HG02973 (cell line): ENCODE measurements around the gene PDGFA.

Source experiments
- ATAC-seq: cut with Tn5 transposase; IDR thresholded peaks from one replicate; pipeline ENCODE4 v1.9.1; 2021; ENCODE audit warnings: moderate library complexity; ENCODE audit not compliant: unreplicated experiment

PDGFA gene

GRCh38 chr7:462173-463103 lies 57.2 kb downstream of the PDGFA start:
- ATAC-seq = no peak

DNA sequence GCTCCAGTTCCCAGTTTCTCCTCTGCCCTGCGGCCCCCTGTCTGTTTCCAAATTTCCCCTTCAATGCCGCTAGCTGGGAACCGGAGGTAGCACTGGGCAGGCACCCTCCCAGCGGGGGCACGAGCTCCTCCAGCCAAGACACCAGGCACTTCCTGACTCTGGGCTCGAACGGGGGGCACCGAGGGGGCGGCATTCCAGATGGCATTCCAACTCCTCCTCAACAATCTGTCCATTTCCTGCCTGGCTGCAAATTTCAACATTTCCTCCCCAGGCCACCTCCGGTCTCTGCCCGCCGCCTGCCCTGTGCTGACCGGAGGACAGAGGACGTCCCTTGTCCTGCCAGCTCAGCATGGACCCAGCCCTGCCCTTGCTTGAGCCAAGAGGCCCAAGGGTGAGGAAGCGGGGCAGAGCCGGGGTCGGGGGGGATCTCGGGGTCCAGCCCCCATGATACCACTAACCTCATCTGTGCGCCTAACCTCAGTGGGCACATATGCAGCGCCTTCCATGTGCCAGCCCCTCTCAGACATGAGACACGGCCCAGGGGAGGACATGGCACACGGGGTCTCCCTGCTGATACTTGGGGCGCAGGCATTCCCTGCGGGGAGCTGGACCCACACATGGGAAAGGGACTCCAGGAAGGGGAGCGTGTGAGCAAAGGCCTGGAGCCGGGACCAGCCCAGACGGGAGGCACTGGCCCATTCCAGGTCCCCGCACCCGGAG lies 58.0 kb downstream of the PDGFA start:
- ATAC-seq = no peak

DNA sequence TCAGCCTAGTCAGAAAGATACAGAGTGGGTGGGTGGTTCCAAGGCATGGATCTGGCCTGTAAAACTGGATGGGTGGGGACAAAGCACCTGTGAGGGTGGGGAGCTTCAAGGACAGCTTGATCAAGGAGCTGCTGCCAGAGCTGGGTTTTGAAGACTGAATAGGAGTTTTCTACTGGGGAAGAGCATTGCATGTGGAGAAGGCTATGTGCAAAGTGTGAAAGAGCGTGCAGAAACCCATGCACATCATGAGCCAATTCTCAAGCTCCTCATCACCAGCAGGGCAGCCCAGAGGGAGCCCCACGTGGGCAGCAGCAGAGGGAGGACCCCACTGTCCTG lies 58.6 kb downstream of the PDGFA start:
- ATAC-seq = no peak

DNA sequence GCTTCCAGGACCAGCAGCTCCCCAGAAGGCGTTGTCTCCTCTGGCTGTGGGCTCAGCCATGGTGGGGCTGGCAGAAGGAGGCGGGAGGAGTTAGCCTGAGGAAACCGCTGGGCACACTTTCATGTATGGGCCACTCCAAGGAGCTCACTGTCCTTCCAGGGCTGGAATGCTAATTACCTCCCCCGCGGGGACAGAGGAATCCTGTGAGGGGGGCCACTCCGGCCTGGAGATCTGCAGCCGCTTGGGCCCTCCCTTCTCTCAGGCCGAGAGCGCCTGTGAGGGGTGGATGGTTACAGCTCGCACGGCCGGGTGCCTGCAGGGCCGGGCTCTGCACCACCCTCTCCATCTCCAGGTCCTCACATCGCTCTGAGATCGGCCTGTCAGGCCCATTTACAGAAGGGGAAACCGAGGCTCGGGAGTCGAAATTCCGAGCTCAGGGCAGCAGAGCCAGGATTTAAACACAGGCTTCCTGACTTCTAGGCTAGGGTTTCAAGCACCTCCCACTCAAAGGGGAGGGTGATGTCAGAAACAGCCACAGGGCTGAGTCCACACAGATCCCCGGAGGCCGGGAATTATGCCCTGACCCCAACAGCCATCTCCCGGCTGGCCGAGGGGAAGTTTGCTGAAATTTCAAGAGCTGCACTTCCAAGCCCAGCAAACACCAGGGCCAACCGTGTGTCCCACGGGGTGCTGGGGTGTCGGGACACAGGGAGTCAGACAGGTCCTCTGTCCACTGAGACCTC lies 59.1 kb downstream of the PDGFA start:
- no peak for ATAC-seq

DNA sequence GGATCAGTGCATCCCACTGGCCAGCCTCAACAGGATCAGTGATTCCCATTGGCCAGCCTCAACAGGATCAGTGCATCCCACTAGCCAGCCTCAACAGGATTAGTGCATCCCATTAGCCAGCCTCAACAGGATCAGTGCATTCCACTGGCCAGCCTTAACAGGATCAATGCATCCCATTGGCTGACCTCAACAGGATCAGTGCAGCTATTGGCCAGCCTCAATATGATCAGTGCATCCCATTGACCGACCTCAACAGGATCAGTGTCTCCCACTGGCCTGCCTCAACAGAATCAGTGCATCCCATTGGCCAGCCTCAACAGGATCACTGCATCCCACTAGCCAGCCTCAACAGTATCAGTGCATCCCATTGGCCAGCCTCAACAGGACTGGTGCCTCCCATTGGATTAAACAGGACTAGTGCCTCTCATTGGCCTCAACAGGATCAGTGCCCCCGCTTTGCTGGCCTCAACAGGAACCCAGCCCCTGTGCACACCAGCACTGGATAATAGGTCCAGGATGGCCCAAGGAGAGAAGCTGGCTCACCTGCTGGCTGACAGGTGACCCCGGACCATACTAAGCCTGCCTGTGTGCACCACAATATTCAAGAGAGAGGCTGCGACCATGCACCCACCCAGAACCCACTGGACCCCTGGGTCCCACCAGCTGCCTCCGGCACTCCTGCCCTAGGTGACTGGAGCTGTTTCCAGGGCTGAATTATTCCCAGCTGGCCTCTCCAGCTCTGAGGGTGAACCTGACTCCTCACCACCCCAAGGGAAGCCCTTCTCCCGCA lies 59.9 kb downstream of the PDGFA start:
- ATAC-seq = no peak

DNA sequence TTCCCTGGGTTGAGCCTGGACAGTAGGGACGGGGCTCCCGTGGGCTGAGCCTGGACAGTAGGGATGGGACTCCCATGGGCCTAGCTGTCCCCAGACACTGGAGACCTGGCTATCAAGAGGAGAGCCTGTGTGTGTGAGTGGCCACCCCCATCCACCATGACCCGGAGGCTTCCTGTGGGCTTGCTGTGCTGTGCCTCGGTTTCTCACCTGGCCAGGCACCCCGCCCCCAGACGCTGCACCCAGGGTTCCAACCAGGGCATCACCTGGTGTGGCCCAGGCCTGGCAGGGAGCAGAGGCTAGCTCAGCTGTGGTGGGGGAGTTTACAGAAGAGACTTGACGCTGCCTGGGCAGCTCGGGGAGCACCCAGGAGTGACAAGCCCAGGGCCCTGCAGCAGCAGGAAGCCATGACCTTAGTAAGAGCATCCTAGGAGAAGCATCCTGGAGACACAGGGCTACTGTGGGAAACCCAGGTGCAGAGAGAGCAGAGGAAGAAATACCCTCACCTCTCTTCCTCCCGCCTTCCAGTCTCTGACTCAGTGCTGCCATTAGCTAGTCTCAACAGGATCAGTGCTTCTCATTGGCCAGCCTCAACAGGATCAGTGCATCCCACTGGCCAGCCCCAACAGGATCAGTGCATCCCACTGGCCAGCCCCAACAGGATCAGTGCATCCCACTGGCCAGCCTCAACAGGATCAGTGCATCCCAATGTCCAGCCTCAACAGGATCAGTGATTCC lies 61.0 kb downstream of the PDGFA start:
- ATAC-seq = no peak

- ATAC-seq = no peak
Observed at GRCh38 chr7:457814-458510, 61.7 kb downstream of the PDGFA start.

DNA sequence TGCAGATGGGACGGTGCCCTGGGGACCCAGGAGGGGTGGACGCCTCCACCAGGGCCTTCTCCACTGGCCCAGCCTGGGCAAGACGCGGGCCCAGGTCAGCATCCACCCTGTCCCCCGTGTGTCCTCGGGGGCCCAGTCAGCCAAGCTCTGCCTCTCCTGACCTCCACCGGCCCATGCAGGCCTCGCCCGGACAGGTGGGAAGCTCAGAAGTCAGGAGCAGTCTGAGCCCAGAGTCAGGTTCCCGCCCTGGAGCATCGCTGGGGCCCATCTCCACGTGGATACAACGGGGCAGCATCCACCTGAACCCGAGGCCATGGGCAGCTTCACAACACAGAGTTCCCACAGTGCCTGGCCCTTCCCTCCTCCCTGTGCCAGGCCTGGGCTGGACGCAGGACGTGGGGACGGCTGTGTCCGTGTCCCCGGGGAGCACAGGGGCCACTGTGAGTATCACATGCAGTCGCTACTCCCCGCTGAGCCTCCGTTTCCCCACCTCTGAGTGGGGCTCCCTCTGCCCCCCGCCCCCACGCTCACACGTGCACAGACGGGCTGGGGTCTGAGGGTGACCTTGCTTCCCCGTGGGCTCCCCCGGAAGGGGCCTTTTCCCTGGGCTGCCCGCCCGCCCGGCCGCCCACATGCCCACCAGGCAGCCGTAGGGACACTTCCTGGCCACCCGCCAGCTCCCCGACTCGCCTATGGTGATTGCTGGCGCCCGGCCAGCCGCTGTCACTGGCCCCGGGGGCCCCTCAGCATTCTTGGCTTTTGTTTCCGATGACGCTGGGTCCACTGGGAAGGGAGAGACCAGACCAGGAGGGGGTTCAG lies 64.3 kb downstream of the PDGFA start:
- ATAC-seq = no peak

GRCh38 chr7:454356-455109 lies 65.1 kb downstream of the PDGFA start:
- ATAC-seq = no peak

DNA sequence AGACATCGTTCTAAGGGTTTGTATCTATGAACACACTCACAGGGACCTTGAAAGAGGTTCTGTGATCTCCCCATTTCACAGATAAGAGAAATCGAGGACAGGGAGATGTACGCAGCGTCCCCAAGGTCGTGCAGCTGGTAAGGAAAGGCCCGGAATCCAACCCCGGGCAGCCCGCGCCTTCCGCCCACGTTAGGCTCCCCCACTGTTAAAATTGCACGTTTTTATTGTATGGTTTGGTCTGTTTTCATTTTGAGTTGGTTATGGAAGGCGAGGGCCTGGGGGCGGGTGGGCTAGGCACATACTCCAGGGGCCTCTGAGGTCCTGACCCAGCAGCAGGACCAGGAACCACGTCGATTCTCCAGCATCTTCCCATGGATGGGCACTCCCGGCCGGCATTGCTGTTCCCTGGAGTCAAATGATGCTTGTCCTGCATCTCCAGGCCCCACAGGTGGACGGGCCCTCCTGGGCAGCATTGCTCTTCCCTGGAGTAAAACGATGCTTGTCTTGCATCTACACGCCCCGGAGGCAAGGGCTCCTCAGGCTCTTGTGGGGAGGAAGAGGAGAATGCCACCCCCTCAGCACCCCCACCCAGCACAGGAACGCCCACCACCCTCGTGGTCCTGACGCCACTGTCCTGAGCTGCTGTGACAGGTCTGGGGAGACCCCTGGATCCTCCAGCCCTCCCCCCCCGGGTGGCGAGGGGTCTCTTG lies 65.9 kb downstream of the PDGFA start:
- ATAC-seq = no peak

DNA sequence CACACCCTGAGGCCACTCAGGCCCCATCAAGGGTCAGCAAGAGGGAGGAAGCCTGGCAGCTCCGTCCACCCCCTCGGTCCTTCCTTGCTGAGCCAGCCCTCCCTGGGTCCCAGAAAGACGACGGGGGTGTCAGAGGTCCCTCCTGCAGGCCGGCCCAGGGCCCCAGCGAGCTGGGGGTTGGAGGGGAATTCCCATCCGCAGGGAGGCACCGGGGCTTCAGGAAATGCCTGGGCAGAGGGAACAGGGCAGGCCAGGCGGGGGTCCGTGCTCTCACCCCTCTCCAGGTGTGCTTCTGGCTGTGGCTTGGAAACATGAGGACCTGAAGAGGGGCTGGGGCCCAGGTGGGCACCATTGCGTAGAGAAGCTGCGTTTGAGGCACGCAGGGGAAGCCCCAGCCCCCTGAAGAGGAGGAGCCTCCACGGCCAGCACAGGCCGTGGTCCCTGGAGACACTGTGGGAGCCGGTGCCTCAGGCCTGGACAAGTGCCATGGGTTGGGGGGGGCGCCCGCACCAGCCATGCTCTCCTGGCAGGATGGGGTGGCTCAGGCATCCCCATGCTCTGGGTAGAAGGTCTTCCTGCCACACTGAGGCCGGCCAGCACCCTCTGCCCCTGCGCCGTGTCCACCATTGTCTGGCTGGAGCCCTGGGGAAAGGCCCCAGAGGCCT lies 66.7 kb downstream of the PDGFA start:
- ATAC-seq = no peak

DNA sequence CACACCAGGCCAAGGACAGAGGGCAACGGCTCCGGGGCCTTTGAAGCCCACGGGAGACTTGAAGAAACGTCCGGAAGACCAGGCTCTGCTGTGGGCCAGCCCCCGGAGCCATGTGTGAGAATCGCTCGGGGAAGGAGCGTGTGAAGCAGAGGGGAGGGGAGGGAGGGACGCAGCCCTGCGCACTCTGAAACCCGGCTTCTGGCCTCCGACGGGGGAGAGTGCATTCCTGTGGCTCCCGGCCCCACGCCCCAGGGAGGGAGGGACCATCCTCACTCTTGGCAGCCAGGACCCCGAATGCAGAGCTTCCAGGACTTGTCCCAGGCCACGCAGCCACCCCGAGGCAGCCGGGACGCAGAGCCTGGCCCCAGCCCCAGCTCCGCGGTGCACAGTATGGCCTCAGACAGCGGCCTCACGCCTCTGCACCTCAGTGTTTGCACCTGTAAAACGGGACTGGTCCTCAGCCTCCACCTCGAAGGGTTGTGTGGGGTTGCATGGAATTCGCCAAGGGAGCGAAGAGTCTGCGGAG lies 67.4 kb downstream of the PDGFA start:
- no peak for ATAC-seq

- no peak for ATAC-seq
Observed at GRCh38 chr7:451255-452225, 68.1 kb downstream of the PDGFA start.

DNA sequence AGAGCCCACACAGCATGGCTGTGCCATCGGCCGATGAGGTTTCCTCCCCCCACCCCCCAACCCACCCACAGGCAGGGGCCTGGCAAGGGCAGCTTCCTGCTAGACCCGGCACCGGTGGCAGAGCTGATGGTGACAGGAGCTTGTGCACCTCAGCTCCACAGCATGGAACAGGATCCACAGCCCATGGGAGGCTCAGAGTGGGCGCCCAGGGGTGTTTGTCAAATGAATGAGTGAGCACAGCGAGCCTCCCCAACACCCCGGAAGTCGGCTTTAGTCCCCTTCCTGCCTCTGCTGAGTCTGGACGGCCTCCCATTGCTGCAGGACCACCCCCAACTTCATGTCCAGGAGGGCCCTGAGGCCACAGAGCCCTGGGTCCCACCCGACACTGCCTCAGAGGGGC lies 68.9 kb downstream of the PDGFA start:
- ATAC-seq = no peak

DNA sequence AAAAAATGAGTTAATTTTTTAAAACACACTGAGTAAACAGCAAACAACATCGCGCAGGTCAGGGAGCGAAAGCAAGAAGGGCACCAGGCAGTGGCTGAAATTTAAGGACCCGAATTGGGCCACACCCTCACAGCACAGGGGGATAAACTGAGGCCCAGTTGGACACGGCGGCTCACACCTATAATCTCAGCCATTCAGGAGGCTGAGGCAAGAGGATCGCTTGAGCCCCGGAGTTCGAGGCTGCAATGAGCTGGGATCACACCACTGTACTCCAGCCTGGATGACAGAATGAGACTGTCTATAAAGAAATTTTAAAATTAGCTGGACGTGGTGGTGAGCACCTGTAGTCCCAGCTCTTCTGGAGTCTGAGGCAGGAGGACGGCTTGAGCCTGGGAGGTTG lies 69.6 kb downstream of the PDGFA start:
- no peak for ATAC-seq
